GM18520 (cell line): Measurements from ENCODE around the gene MIXL1.
"Not testable (repeated sequence)": the region's sequence is repeated elsewhere in the genome, so short reads cannot be mapped to it uniquely, and the experiment has no call there.

Source experiments
- ATAC-seq: cut with Tn5 transposase; IDR thresholded peaks from one replicate; pipeline ENCODE4 v1.9.1; 2021; ENCODE audit not compliant: unreplicated experiment

MIXL1 gene

DNA sequence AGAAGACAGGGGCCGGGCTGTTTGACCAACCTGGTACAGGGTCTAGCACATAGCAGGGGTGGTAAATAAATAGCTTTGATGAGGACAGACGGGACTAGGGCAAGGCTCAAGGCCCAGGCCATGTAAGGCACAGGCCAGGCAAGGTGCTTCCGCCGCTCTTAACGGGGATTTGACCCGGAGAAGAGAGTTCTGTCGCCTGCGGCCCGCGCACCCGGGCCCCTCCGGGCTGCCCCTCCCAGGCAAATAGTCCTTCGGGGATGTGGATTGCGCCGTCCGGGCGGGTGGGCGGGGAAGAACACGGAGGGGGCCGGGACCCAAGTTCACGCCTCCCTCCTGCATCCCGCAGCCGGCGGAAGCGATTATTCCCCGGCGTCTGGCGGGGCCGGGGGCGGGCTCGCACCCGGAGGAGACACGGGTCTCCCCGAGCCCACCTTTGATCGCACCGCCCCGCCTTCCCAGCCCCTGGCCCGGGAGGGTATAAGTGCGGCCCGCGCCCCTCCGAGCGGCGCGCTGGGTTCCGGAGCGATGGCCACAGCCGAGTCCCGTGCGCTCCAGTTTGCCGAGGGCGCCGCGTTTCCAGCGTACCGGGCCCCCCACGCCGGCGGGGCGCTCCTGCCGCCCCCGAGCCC, at the start of gene MIXL1:
TSS of gene MIXL1 (plus strand) at position 508 of the 629 bp plus-strand sequence. CDS start at position 526, 18 bp downstream.
- ATAC-seq: no peak

DNA sequence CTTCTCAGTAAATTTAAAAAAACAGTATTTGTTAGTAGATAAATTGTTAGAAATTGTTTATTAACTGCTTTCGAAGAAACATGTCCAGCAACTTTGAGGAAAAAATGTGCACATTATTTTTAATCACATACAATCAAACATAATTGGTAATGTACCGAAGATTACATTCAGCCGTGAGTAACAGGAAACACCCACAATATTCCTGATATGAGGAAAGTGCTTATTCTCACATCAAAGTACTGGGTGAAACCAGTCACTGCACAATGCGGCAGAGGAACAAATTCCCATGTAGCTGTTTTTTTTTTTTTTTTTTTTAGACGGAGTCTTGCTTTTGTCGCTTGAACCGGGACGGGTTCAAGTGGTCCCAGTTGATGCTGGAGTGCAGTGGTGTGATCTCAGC, 46.6 kb upstream of the MIXL1 start:
- ATAC-seq: no peak

DNA sequence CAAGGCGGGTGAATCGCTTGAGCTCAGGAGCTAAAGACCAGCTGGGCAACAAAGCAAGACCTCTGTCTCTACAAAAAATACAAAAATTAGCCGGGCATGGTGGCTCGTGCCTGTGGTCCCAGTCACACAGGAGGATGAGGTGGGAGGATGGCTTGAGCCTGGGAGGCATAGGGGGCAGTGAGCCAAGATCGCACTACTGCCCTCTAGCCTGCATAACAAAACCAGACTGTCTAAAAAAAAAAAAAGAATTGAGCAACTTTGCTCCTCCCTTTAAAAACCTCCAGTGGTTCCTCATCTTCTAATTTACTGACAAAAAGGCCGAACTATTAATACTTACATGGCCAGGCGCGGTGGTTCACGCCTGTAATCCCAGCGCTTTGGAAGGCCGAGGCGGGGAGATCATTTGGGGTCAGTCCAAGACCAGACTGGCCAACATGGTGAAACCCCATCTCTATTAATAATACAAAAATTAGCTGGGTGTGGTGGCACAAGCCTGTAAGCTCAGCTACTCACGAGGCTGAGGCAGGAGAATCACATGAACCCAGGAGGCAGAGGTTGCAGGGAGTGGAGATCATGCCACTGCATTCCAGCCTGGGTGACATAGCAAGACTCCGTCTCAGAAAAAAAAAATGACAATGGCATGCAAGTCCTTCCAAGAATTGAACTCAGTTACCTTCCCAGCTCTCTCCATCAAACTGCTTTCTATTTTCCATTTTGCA, 41.3 kb upstream of the MIXL1 start:
- no peak for ATAC-seq

DNA sequence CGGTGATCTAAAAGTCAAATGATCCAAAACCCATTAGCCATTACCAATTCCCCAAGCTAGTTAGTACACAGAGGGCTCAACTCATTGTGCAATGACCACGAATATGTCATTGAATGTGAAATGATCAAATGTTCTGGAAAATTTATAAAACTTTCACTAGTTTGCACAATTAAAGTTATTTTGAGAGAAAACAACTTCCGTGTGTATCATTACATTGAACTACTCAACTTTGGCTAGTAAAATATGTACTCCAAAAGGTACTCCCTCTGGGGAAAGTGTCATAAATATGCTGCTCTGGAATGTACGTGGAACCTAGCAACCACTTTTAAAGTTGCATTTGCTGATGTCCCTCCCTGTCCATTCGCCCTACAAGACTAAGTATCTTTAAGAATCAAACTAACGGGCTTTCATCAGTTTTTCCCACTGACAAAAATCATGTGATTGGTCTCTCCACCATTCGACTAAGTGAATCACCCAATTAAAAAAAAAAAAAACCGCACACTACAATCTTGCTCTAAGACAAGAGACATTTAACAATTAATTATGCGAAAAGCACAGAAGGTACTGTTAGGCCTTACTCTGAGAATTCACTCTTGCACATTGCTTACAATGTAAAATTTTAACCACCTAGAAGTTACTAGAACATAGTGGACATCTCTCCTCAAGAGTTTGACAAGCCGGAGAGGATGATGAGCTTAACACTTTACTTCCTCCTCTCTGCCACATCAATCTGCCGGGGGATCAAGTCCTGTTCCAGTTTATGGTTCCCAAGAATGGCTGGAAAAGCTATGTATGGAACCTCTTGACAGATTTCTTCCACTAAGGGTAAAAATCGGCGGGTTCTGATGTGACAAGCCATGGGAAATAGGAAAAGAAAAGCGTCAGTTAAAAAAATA, 38.1 kb upstream of the MIXL1 start:
- ATAC-seq: no peak

DNA sequence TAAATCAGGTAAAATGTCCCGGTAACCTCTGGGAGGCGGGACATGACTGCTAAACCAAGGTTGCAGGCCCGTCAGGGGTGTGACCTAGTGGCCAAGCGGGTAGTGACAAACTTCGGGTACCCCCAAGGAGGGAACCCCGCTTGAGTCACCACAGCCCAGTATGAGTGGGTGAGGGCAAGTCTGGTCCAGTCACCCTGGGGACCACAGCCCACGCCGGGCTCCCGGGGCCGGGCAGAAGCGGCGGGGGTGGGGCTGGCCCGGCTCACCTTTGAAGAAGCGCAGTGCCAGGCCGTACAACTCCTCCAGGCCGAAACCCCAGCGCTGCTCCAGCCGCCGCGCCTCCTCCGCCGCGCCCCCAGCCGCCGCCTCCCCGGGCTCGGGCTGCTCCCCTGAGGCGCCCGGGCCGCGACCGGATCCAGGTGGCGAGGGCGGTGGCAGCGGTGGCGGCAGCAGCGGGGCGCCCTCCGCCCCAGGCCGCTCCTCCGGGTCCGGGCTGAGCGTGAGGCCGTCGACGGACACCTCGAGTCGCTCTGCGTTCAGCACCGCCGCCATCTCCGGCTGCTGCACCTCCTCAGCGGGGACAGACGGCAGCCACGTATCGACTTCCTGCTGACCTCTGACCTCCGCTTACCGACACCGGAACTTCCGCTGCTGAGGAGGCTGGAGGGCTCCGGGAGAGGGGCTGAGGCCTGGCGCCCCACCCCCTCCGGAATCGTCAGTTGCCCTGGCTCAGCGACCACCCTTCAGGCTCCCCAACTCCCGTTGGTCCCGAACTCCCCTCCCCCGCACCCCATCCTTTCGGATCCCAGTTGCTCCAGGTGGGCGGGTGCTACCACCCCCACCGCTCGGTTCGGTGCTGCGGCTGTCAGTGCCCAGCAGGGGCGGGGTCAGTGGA, 37.1 kb upstream of the MIXL1 start, which contains the start of gene ACBD3:
TSS of gene ACBD3 (minus strand) at position 618 of the 895 bp plus-strand sequence. CDS start at position 552, 66 bp downstream.
- ATAC-seq: peak; percentile 86

DNA sequence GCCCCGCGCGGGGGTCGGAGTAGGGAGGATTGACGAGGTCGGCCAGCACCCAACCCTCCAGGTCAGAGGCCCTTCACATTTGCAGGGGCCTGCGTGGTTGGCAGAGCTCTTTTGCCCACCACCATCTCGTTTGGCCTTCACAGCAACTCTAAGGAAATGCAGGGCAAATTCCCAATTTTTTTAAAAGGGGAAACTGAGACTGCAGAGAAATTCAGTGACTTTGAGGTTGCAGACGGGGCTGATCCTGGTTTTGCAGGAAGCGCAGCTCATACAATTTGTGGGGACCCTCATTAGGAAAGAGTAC, 36.5 kb upstream of the MIXL1 start:
- ATAC-seq: no peak

DNA sequence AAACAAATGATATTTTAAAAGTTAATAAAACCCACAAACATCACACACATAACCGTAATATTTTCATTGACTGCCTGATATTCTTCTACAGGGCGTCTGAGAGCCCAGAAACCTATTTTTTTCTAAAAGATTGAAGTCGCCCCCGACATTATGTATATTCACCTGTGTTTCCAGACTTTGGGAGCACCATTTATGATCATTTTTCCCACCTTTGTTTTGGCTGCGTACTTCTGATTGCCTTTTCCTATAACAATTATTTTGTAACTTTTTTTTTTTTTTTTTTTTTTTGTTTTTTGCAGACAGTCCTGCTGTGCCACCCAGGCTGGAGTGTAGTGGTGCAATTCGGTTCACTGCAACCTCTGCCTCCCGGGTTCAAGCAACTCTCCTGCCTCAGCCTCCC, 36.1 kb upstream of the MIXL1 start:
- ATAC-seq: no peak

DNA sequence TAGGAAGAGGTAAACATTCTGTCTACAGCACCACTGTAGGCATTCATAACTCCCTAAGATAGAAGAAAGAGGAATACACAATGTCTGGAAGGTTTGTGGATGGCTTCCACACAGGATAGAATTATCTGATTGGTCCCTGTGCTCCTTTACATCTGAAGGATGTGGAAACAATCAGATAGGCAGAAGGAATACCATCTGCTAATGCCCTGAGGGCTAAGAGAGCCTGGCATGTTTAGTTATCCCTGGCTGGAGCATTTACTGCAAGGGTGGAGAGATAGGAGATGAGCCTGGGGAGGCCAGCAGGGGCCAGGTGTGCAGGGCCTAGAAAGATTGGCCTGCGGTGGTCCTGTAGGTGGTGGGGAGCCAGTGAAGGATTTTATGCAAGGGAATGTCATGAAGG, 28.3 kb upstream of the MIXL1 start:
- ATAC-seq: no peak

DNA sequence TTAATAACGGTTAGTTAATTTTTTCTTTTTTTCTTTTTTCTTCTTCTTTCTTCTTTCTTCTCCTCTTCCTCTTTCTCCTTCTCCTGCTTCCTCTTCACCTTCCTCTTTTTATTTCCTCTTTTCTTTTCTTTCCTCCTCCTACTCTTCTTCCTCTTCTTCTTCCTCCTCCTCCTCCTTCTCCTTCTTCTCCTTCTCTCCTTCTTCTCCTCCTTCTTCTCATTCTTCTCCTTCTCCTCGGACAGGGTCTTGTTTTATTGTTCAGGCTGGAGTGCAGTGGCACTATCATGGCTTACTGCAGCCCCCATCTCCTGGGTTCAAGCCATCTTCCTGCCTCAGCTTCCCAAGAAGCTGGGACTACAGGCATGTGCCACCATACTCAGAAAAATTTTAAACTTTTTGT, 23.5 kb upstream of the MIXL1 start:
- no peak for ATAC-seq

DNA sequence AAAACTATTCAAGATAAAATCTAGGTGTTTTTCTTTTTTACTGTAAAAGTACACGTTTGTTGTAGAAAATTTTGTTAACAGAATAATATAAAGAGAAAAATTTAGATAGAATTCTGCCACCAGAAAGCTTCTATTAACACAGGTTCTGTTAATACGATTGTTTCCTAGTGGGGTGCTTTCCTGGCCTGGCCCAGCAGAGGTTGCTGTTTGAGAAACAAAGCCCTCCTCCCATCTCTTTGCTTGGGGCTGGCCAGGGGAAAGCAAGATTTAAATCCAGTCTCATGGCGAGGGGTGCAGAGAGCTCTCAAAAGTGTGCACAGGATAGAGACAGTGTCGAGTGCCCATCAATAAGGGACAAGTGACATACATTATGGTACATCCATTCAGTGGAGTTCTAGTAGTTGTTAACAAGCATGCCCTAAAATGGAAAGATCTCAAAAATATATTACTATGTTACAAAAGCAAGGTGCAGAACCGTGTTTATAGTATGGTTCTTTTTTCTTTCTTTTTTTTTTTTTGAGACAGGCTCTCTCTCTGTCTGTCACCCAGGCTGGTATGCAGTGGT, 22.4 kb upstream of the MIXL1 start:
- ATAC-seq: no peak

DNA sequence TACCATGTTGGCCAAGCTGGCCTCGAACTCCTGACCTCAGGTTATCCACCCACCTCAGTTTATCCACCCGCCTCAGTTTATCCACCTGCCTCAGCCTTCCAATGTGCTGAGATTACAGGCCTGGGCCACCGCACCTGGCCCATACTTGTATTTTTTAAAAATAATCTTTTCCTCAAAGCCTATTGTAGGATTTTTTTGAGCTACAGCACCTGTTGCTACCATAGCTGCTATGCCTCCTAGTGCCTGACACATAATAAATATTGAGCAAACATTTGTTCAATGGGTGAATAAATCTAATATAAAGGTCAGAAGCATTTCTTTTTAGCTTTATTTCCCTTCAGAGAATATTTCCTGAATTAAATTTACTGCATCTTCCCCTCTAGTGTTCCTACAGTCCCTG, 21.2 kb upstream of the MIXL1 start:
- no peak for ATAC-seq

DNA sequence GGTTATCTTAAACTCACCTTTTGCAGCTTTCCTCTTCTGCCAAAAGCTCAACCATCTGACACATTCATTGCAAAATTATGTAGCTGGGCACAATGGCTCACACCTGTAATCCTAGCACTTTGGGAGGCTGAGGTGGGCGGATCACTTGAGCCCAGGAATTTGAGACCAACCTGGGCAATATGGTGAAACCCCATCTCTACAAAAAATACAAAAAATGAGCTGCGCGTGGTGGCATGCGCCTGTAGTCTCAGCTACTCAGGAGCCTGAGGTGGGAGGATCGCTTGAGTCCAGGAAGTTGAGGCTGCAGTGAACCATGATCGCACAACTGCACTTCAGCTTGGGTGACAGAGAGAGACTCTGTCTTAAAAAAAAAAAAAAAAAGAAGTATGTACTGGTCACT, 20.8 kb upstream of the MIXL1 start:
- ATAC-seq: not testable (repeated sequence)

DNA sequence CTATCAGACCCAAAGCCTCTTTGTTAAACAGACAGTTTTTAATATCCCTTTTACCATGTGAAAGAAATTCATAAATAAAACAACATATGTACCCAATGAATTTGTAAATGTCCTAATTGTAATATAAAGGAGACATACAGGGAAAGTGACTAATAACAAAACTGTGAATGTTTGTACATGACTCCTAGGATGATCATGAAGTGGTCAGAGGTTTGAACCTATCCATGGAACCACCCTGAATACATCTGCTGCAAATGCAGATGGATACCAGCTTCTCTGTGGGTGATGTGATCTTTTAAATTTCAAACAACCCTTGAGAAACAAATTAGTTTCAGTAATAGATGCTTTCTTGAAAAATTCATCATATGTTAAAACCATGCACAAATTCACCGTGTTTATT, 20.2 kb upstream of the MIXL1 start:
- ATAC-seq: no peak

DNA sequence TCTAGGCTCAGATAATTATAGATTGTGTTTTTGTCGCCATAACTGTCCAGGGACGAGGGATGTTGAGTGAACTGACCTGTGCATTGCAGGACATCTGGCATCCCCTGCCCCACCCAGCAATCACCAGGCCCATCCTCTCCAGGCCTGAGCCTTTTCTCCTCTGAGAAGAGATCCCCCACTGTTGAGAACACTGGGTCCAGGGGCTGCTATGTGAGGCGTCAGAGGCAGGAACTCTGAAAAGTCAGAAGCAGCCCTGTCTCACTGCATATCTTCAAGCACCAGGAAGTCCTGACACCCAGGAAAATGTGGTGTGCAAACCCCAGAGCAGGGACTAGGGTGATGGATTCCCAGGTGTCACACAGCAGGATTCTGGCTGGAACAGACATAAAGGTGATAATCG, 19.8 kb upstream of the MIXL1 start:
- no peak for ATAC-seq

DNA sequence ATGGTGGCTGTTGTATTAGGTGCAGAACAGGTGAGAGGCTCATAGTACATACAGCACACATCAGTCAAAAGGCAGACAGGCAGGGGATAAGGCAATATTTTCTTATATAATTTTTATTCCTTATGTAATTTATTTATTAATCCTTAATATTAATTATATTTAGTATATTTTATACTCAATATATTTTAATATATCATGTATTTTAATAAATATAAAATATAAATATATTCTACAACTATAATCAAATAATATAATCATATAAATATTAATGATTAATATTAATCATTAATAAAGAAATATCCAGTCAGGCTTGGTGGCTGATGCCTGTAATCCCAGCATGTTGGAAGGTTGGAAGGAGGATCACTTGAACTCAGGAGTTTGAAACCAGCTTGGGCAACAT, 19.3 kb upstream of the MIXL1 start:
- no peak for ATAC-seq

DNA sequence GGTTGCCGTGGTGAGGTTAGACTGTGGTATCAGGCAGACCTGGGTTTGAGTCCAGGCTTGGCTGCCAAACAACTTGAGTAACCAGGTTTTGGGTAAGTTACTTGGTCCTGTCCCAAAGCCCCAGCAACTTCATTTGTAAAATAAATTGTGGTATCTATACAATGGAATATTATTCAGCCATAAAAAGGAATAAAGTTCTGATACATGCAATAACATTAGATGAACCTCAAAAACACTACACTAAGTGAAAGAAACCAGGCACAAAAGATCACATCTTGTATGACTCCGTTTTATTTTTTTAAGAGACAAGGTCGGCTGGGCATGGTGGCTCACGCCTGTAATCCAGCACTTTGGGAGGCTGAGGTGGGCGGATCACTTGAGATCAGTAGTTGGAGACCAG, 16.4 kb upstream of the MIXL1 start:
- no peak for ATAC-seq

DNA sequence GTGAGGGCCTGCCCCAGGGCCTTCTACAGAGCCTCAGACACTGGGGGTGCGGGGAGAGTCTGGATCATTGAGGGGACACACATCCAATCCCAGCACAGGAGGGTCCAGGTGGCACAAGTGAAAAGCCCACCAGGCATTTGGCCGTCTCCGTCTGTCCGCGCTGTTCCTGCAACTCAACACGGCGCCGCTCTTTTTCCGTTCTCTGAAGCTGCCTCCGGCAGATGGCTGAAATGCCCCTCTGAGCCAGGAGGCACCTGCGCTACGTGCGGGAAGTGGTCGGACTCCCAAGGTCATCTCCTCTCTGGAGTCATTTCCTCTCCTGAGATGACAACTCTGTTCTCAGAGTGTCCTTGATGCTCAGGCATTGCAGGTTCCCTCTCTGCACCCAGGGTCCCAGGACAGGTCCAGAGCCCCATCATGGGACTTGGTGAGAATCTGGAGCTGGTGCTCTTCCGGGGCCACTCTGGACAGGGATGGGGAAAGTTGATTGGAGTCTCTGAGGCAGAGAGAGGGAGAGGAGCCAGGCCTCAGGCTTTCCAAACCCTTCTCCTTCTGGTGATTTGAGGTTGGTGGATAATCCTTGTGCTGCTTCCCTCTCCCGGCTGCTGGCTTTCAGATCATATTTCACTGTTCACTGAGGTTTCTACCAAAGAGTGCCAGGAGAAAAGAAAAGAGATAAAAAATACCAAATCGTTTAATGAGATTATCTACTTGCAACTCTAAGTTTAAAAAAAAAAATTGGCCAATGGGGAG, 14.0 kb upstream of the MIXL1 start:
- no peak for ATAC-seq

DNA sequence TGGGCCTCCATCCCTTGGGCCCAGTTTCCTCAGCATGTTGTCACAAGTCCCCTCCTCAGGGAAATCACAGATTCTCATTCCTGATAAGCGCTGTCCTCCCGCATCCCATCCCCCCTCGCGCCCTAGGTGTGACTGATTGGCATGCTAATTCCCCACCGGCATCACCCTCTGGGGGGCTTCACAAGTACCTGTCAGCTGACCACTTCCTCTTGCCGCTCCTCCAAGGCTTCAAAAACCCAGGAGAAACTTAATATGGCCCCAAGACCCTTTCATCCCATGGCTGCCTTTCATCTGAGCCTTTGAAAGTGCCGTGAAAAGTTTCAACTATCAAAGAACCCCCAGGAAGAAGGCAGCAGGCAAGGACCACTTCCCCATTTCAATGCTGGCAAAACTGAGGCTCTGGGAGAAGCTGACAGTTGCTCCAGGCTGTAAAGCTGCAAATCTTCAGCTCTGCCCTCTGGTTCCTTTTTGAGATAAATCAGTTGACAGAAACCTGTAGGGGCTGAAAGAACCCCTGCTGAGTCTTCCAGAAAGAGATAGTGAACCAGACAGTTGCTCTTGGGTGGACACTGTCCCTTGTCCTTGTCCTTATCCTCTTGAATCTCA, 12.8 kb upstream of the MIXL1 start:
- no peak for ATAC-seq

DNA sequence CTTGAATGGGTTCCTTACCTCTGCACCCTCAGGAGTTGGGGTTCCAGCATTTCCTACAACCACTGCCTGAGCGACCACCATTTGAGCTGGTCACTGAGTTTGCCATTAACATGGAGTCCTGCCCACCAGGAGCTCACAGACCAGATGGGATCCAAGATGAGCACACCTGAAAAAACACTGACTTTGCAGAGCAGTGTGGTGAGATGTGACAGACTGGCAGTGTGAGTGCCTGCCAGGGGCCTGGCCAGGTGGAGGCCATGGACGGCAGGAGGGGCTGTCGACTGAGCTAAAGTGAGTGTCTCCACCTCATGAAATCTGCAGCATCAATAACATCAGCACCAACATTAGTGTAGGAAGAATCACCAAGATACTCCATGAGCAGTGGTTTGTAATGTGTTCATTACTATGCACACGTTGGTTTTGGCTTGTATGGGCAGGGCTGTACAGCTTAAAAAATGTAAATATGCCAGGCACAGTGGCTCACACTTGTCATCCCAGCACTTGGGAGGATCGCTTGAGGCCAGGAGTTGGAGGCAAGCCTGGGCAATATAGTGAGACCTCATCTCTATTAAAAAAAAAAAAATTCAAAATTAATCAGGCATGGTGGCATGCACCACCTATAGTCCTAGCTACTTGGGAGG, 12.2 kb upstream of the MIXL1 start:
- no peak for ATAC-seq
